Gastrocnemius medialis (tissue), 4 donors: Measurements from ENCODE around the gene CCDC138. TPM values are rescaled to one million over a fixed set of nuclear protein-coding genes. Genes with fewer than 3 reads are reported as not detected.

Experiments
- ATAC-seq, 2 donors: fragments of 150-250 bp; one replicate each; pipeline ENCODE4 v1.9.1; 2016
- DNase-seq, 2 donors: peaks; one replicate each; pipeline ENCODE4 v3.0.0-alpha.2; 2019
- H3K27ac ChIP-seq, 4 donors: fragments of 200-600 bp; sonication (generic); 1 replicate in 1 of 4; 2 replicates in 3 of 4; pipeline ENCODE4 v1.5.1; 2016 to 2018; ENCODE audit warnings: mild to moderate bottlenecking in 2 of 4, moderate library complexity in 1 of 4
- H3K27me3 ChIP-seq, 3 donors: fragments of 200-600 bp; sonication (generic) in 2 of 3; 1 replicate in 1 of 3; 2 replicates in 2 of 3; pipeline versions ENCODE4 v1.5.1 to v1.6.0; 2016 to 2019; ENCODE audit warnings: mild to moderate bottlenecking in 1 of 3, moderate library complexity in 1 of 3
- H3K36me3 ChIP-seq, 2 donors: fragments of 200-600 bp; sonication (generic) in 1 of 2; one replicate each; pipeline ENCODE4 v1.5.1; 2017 to 2018
- H3K4me1 ChIP-seq, 2 donors: fragments of 200-600 bp; sonication (generic) in 1 of 2; one replicate each; pipeline ENCODE4 v1.5.1; 2016 to 2017; ENCODE audit warnings: mild to moderate bottlenecking in 2 of 2
- H3K4me3 ChIP-seq, 4 donors: fragments of 200-600 bp; sonication (generic) in 3 of 4; 1 replicate in 1 of 4; 2 replicates in 3 of 4; pipeline ENCODE4 v1.5.1; 2016 to 2019; ENCODE audit warnings: mild to moderate bottlenecking in 2 of 4
- H3K9me3 ChIP-seq, 3 donors: fragments of 200-600 bp; sonication (generic) in 2 of 3; 1 replicate in 1 of 3; 2 replicates in 2 of 3; pipeline ENCODE4 v1.5.1; 2016 to 2019
- CTCF ChIP-seq, 5 experiments: fragments of 450-650 bp in 3 of 5; fragments of 200-600 bp in 2 of 5; sonication (generic) in 2 of 5; IDR thresholded peaks in 4 of 5; conservative IDR thresholded peaks in 1 of 5; 1 replicate in 4 of 5; 2 replicates in 1 of 5; pipeline ENCODE4 v1.5.1; 2016 to 2019; ENCODE audit warnings: antibody characterized with exemption in 5 of 5, mild to moderate bottlenecking in 3 of 5, moderate library complexity in 3 of 5
- POLR2A ChIP-seq, 2 donors: fragments of 450-650 bp; IDR thresholded peaks; one replicate each; pipeline ENCODE4 v1.6.1; 2017; ENCODE audit warnings: antibody characterized with exemption in 2 of 2, mild to moderate bottlenecking in 2 of 2, moderate library complexity in 2 of 2
- in situ Hi-C, 4 donors: fragments of 200-750 bp; cut with MboI; loops; one replicate each; pipeline versions ENCODE4 v1.15.0 to v1.8.0; 2017; ENCODE audit warnings: low sequenced_read_pairs in 4 of 4
- intact Hi-C: fragments of 100-400 bp; cut with DNase I; formaldehyde crosslinking; loops from one replicate; pipeline ENCODE4 v1.15.1; 2023; ENCODE audit warnings: low total_unique reads
- total RNA-seq, 4 donors: library from RNA; depleted of rRNA; stranded (reverse); fragments of >200 nt; gene quantifications; one replicate each; pipeline versions ENCODE4 v1.1.0 to v1.2.3, GENCODE V29; 2016

The CCDC138 gene
- total RNA-seq, 4 donors from 2014 or later: 0.52 to 2.8 (median 1.2) TPM

GRCh38 chr2:108898315-108899082 is 111.9 kb downstream of the CCDC138 start:
- in situ Hi-C loops: no loop called here

GRCh38 chr2:108904680-108905079 is 118.1 kb downstream of the CCDC138 start:
- no peak overlapping the region for H3K4me3 ChIP-seq
- H3K27ac ChIP-seq: no peak overlapping the region
- DNase-seq: no peak
- intact Hi-C loops (no loop called here), in situ Hi-C loops (no loop called here)
- peaks cover 0 to 2% (median 0%) of the 10 kb centered on the region in 3 donors for H3K27me3 ChIP-seq
- H3K9me3 ChIP-seq: no peaks in the 10 kb centered on the region
- no peak for ATAC-seq
- H3K4me1 ChIP-seq: no peaks in the 10 kb centered on the region
- H3K36me3 ChIP-seq: no peaks in the 10 kb centered on the region
- TF ChIP-seq CTCF (IDR thresholded peaks at IDR 0.05 in 4 of 5, conservative IDR thresholded peaks at IDR 0.05 in 1 of 5): no peak
- no peak for TF ChIP-seq POLR2A (IDR thresholded peaks at IDR 0.05)

More at GRCh38 chr2:108898315-108899082, 111.9 kb downstream of the CCDC138 start:
- no peaks in the 10 kb centered on the region for H3K36me3 ChIP-seq
- no peak overlapping the region for H3K27ac ChIP-seq
- intact Hi-C loops: no loop called here
- TF ChIP-seq POLR2A (IDR thresholded peaks at IDR 0.05) (no peak), CTCF (IDR thresholded peaks at IDR 0.05 in 4 of 5, conservative IDR thresholded peaks at IDR 0.05 in 1 of 5) (no peak)
- H3K27me3 ChIP-seq: no peaks in the 10 kb centered on the region
- no peaks in the 10 kb centered on the region for H3K4me1 ChIP-seq
- ATAC-seq: no peak
- DNase-seq: no peak
- H3K9me3 ChIP-seq: no peaks in the 10 kb centered on the region
- no peak overlapping the region for H3K4me3 ChIP-seq

- in situ Hi-C loops: no loop called here
These were observed 118.6 kb downstream of the CCDC138 start for GRCh38 chr2:108905176-108905575.

GRCh38 chr2:108905906-108906305 is 119.3 kb downstream of the CCDC138 start:
- Histone ChIP-seq H3K4me3 (no peak overlapping the region), H3K27ac (no peak overlapping the region), H3K9me3 (no peaks in the 10 kb centered on the region), H3K27me3 (peaks cover 0 to 3% (median 2%) of the 10 kb centered on the region in 3 donors), H3K4me1 (no peaks in the 10 kb centered on the region), H3K36me3 (no peaks in the 10 kb centered on the region)
- in situ Hi-C loops (no loop called here), intact Hi-C loops (no loop called here)
- no peak for DNase-seq
- no peak for ATAC-seq
- TF ChIP-seq CTCF (IDR thresholded peaks at IDR 0.05 in 4 of 5, conservative IDR thresholded peaks at IDR 0.05 in 1 of 5): no peak
- no peak for TF ChIP-seq POLR2A (IDR thresholded peaks at IDR 0.05)

More at GRCh38 chr2:108905176-108905575, 118.6 kb downstream of the CCDC138 start:
- Histone ChIP-seq H3K4me3 (no peak overlapping the region), H3K4me1 (no peaks in the 10 kb centered on the region), H3K27ac (no peak overlapping the region), H3K27me3 (peaks cover 0 to 2% (median 0%) of the 10 kb centered on the region in 3 donors), H3K36me3 (no peaks in the 10 kb centered on the region), H3K9me3 (no peaks in the 10 kb centered on the region)
- ATAC-seq (no peak), DNase-seq (no peak)
- intact Hi-C loops: no loop called here
- no peak for TF ChIP-seq CTCF (IDR thresholded peaks at IDR 0.05 in 4 of 5, conservative IDR thresholded peaks at IDR 0.05 in 1 of 5)
- TF ChIP-seq POLR2A (IDR thresholded peaks at IDR 0.05): no peak
